Neuronal stem cell (in vitro differentiated cells): ENCODE measurements around the gene EPB41.
"Not testable (repeated sequence)": the region's sequence is repeated elsewhere in the genome, so short reads cannot be mapped to it uniquely, and the experiment has no call there.

Experiments used
- DNase-seq: peaks from one replicate; pipeline ENCODE4 v3.0.0-alpha.2; 2013; ENCODE audit warnings: low spot score
- H2AFZ ChIP-seq: one replicate; pipeline ENCODE4 v1.6.1; 2013; ENCODE audit warnings: mild to moderate bottlenecking, low read length, inconsistent platforms
- H2AK5ac ChIP-seq: 2 replicates; pipeline ENCODE4 v1.6.1; 2013; ENCODE audit warnings: low read depth, mild to moderate bottlenecking, inconsistent platforms, low read length, moderate library complexity, mixed read lengths
- H2BK120ac ChIP-seq: 2 replicates; pipeline ENCODE4 v1.6.1; 2013; ENCODE audit warnings: low read depth, mild to moderate bottlenecking, inconsistent platforms, low read length, moderate library complexity, mixed read lengths
- H2BK12ac ChIP-seq: one replicate; pipeline ENCODE4 v1.6.1; 2013; ENCODE audit warnings: low read length, inconsistent platforms
- H2BK15ac ChIP-seq: 2 replicates; pipeline ENCODE4 v1.6.1; 2013; ENCODE audit warnings: mild to moderate bottlenecking, low read length, inconsistent platforms, mixed read lengths
- H2BK5ac ChIP-seq: one replicate; pipeline ENCODE4 v1.6.1; 2013; ENCODE audit warnings: inconsistent platforms, mild to moderate bottlenecking, low read length, moderate library complexity
- H3K14ac ChIP-seq: one replicate; pipeline ENCODE4 v1.6.1; 2013; ENCODE audit warnings: low read length, inconsistent platforms
- H3K18ac ChIP-seq: 2 replicates; pipeline ENCODE4 v1.6.1; 2013; ENCODE audit warnings: low read length, inconsistent platforms
- H3K23ac ChIP-seq: 2 replicates; pipeline ENCODE4 v1.6.1; 2013; ENCODE audit warnings: low read depth, mild to moderate bottlenecking, mixed read lengths, low read length, inconsistent platforms; ENCODE audit not compliant: poor library complexity
- H3K27ac ChIP-seq: replicated peaks from 3 replicates; pipeline ENCODE4 v1.5.1; 2013; ENCODE audit warnings: low read length, inconsistent platforms
- H3K27me3 ChIP-seq, 3 experiments: 2 replicates each; pipeline ENCODE4 v1.6.1; 2013; ENCODE audit warnings: low read length in 3 of 3, mild to moderate bottlenecking in 2 of 3, inconsistent platforms in 1 of 3, low read depth in 1 of 3, mixed read lengths in 1 of 3, moderate library complexity in 1 of 3; ENCODE audit not compliant: control insufficient read depth in 3 of 3, insufficient read depth in 3 of 3
- H3K36me3 ChIP-seq, 2 donors: replicated peaks in 1 of 2; 2 replicates each; pipeline ENCODE4 v1.6.1; 2013; ENCODE audit warnings: low read length in 2 of 2; ENCODE audit not compliant: control insufficient read depth in 2 of 2, insufficient read depth in 2 of 2
- H3K4ac ChIP-seq: 2 replicates; pipeline ENCODE4 v1.6.1; 2013; ENCODE audit warnings: inconsistent platforms, mild to moderate bottlenecking, low read length, moderate library complexity
- H3K4me1 ChIP-seq, 2 donors: 1 replicate in 1 of 2; 2 replicates in 1 of 2; pipeline ENCODE4 v1.6.1; 2013; ENCODE audit warnings: low read length in 2 of 2, low read depth in 1 of 2; ENCODE audit not compliant: control insufficient read depth in 2 of 2, insufficient read depth in 1 of 2
- H3K4me2 ChIP-seq: one replicate; pipeline ENCODE4 v1.6.1; 2013; ENCODE audit warnings: mild to moderate bottlenecking, low read length, inconsistent platforms; ENCODE audit not compliant: insufficient read depth, poor library complexity, severe bottlenecking
- H3K4me3 ChIP-seq, 2 donors: 2 replicates each; pipeline ENCODE4 v1.5.1; 2013; ENCODE audit warnings: low read length in 2 of 2, mild to moderate bottlenecking in 2 of 2, inconsistent platforms in 1 of 2, moderate library complexity in 1 of 2
- H3K79me1 ChIP-seq: one replicate; pipeline ENCODE4 v1.6.1; 2013; ENCODE audit warnings: low read depth, mild to moderate bottlenecking, inconsistent platforms, low read length, moderate library complexity
- H3K9ac ChIP-seq: one replicate; pipeline ENCODE4 v1.6.1; 2013; ENCODE audit warnings: mild to moderate bottlenecking, low read depth, low read length, inconsistent platforms; ENCODE audit not compliant: poor library complexity
- H3K9me3 ChIP-seq, 2 donors: replicated peaks in 1 of 2; 2 replicates each; pipeline versions ENCODE3 to v1.6.1; 2013; ENCODE audit warnings: low read length in 2 of 2, mild to moderate bottlenecking in 2 of 2, inconsistent platforms in 1 of 2, low read depth in 1 of 2, mixed read lengths in 1 of 2, moderate library complexity in 1 of 2; ENCODE audit not compliant: control insufficient read depth in 2 of 2, insufficient read depth in 1 of 2
- H4K8ac ChIP-seq: one replicate; pipeline ENCODE4 v1.6.1; 2013; ENCODE audit warnings: low read depth, mild to moderate bottlenecking, inconsistent platforms, low read length, moderate library complexity
- H4K91ac ChIP-seq: one replicate; pipeline ENCODE4 v1.6.1; 2013; ENCODE audit warnings: low read length, low read depth, mild to moderate bottlenecking, inconsistent platforms; ENCODE audit not compliant: poor library complexity
- WGBS, 2 donors: extraction: QIAGEN DNeasy Blood & Tissue Kit; methylation state at CpG; one replicate each; pipeline ENCODE4 v1.1.7; 2013; ENCODE audit warnings: missing lambda C conversion rate in 2 of 2, mixed read lengths in 1 of 2; ENCODE audit not compliant: insufficient read length in 2 of 2, insufficient replicate concordance in 1 of 2; ENCODE audit errors: extremely low coverage in 2 of 2; 5-methylcytosine and 5-hydroxymethylcytosine counted together

EPB41 gene

DNA sequence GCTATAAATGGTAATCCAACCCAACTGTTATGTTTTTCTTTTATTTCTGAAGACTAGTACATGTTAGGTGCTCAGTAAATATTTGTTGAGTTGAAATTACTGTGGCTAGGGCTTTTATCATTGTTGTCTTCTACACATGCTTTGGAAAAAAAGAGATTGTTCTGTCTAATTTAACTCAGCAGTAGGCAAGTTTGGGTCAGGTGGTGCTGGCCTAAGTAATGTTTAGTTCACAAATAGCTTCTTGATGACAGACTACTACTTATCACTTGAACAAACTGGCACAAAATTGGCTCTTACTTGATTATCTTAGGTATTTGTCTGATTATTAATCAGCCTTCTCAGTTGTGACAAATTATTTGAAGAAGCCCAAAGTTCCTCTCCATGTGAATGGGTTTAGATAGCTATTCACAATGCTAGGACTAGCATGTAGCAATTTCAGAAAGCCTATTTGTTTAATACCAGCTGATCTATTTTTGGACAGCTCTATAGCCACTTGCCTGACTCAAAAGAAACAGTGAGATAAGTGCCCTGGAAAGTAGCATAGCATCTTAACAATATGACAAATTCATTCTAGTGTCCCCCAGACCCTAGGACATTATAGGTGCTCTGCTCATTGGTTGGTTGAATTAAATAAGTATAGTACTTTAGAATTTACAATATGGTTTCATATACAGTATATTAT, 176.7 kb downstream of the EPB41 start:
- no peak overlapping the region for H3K4ac ChIP-seq
- no peak for DNase-seq
- no peak overlapping the region for H3K23ac ChIP-seq
- H4K91ac ChIP-seq = no peak overlapping the region
- no peak overlapping the region for H3K9ac ChIP-seq
- H3K27ac ChIP-seq = no peak overlapping the region
- H4K8ac ChIP-seq = no peak overlapping the region
- H2AFZ ChIP-seq = no peak overlapping the region
- H2BK120ac ChIP-seq = no peak overlapping the region
- no peak overlapping the region for H3K18ac ChIP-seq
- peaks cover 0 to 4% of the 10 kb centered on the region in 2 donors for H3K9me3 ChIP-seq
- H3K79me1 ChIP-seq = no peaks in the 10 kb centered on the region
- H2BK15ac ChIP-seq = no peak overlapping the region
- H3K14ac ChIP-seq = no peak overlapping the region
- no peak overlapping the region for H3K4me3 ChIP-seq
- no peaks in the 10 kb centered on the region for H3K27me3 ChIP-seq
- H2BK5ac ChIP-seq = no peak overlapping the region
- no peak overlapping the region for H2BK12ac ChIP-seq
- H3K4me1 ChIP-seq = peaks cover 0 to 1% of the 10 kb centered on the region in 2 donors
- peaks cover 3 to 56% of the 10 kb centered on the region in 2 donors for H3K36me3 ChIP-seq
- H2AK5ac ChIP-seq = no peak overlapping the region
- no peak overlapping the region for H3K4me2 ChIP-seq

DNA sequence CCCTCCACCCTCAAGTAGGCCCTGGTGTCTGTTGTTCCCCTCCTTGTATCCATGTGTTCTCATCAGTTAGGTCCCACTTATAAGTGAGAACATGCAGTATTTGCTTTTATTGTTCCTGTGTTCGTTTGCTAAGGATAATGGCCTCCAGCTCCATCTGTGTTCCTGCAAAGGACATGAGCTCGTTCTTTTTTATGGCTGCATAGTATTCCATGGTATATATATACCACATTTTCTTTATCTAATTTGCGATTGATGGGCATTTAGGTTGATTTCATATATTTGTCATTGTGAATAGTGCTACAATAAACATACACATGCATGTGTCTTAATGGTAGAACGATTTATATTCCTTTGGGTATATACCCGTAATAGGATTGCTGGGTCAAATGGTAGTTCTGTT, 178.3 kb downstream of the EPB41 start:
- not testable (repeated sequence) for H2AK5ac ChIP-seq, H2AFZ ChIP-seq, H2BK120ac ChIP-seq, H3K23ac ChIP-seq, H2BK15ac ChIP-seq, H3K18ac ChIP-seq, H4K91ac ChIP-seq, H3K4me2 ChIP-seq, DNase-seq, H3K4me3 ChIP-seq, H2BK12ac ChIP-seq, H2BK5ac ChIP-seq, H3K4ac ChIP-seq, H3K79me1 ChIP-seq, H3K9me3 ChIP-seq, H3K9ac ChIP-seq, H3K27ac ChIP-seq, H3K14ac ChIP-seq, H3K27me3 ChIP-seq, H4K8ac ChIP-seq
- WGBS, 2 donors = no CpG with 5 or more reads among the region's 5 CpGs
- Histone ChIP-seq H3K4me1 (peaks cover 0 to 10% of the 10 kb centered on the region in 2 donors), H3K36me3 (peaks cover 5 to 73% of the 10 kb centered on the region in 2 donors)

DNA sequence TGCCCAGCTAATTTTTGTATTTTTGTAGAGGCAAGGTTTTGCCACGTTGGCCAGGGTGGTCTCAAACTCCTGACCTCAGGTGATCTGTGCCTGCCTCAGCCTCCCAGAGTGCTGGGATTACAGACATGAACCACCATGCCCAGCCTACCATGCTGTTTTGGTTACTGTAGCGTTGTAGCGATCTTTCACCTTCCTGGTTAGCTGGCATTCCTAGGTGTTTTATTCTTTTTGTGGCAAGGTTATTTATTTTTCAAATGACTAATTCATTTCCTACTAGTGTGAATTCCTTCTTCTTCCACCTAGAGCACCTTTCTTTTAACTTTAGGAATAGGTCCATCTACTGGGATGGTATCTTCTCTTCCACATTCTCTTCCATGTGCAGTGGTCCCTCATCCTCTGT, 180.1 kb downstream of the EPB41 start:
- no peak overlapping the region for H2BK12ac ChIP-seq
- WGBS, 2 donors = no CpG with 5 or more reads among the region's 3 CpGs
- DNase-seq = no peak
- peaks cover 7 to 76% of the 10 kb centered on the region in 2 donors for H3K36me3 ChIP-seq
- no peak overlapping the region for H3K4ac ChIP-seq
- no peak overlapping the region for H2BK120ac ChIP-seq
- no peak overlapping the region for H3K14ac ChIP-seq
- no peak overlapping the region for H2AK5ac ChIP-seq
- H4K8ac ChIP-seq = no peak overlapping the region
- peaks cover 0 to 10% of the 10 kb centered on the region in 2 donors for H3K4me1 ChIP-seq
- H2BK5ac ChIP-seq = no peak overlapping the region
- no peak overlapping the region for H3K18ac ChIP-seq
- no peak overlapping the region for H4K91ac ChIP-seq
- no peak overlapping the region for H3K27ac ChIP-seq
- H3K4me2 ChIP-seq = no peak overlapping the region
- H3K9ac ChIP-seq = no peak overlapping the region
- no peak overlapping the region for H3K23ac ChIP-seq
- H3K79me1 ChIP-seq = no peaks in the 10 kb centered on the region
- H2BK15ac ChIP-seq = no peak overlapping the region
- H3K4me3 ChIP-seq = no peak overlapping the region
- no peak overlapping the region for H2AFZ ChIP-seq
- H3K9me3 ChIP-seq = peaks cover 0 to 4% of the 10 kb centered on the region in 2 donors
- no peaks in the 10 kb centered on the region for H3K27me3 ChIP-seq

DNA sequence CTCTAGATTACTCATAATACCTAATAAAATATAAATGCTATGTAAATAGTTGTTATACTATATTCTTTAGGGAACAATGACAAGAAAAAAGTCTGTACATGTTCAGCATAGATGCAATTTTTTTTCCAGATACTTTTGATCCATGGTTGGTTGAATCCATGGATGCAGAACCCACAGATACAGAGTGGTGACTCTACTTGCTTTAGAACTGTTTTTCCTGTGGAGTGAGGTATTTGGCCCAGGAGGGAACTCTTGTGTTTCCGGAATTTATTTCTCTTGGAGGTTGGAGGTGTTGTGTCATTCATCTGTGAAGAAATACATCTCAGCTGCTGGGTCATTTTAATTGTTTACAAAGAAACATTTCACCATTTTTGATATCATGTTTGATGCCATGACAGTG, 180.6 kb downstream of the EPB41 start:
- H3K23ac ChIP-seq = no peak overlapping the region
- no peak overlapping the region for H3K27ac ChIP-seq
- H3K4ac ChIP-seq = no peak overlapping the region
- H2BK15ac ChIP-seq = no peak overlapping the region
- H2BK12ac ChIP-seq = no peak overlapping the region
- H2BK120ac ChIP-seq = no peak overlapping the region
- no peak overlapping the region for H3K4me3 ChIP-seq
- no peak overlapping the region for H2AK5ac ChIP-seq
- no peak overlapping the region for H3K14ac ChIP-seq
- H4K91ac ChIP-seq = no peak overlapping the region
- WGBS, 2 donors = no CpG with 5 or more reads among the region's 1 CpG
- H3K4me1 ChIP-seq = peaks cover 0 to 10% of the 10 kb centered on the region in 2 donors
- DNase-seq = no peak
- no peaks in the 10 kb centered on the region for H3K27me3 ChIP-seq
- peaks cover 0 to 4% of the 10 kb centered on the region in 2 donors for H3K9me3 ChIP-seq
- no peak overlapping the region for H3K18ac ChIP-seq
- no peak overlapping the region for H3K9ac ChIP-seq
- no peaks in the 10 kb centered on the region for H3K79me1 ChIP-seq
- no peak overlapping the region for H4K8ac ChIP-seq
- H3K4me2 ChIP-seq = no peak overlapping the region
- no peak overlapping the region for H2BK5ac ChIP-seq
- H2AFZ ChIP-seq = no peak overlapping the region
- peaks cover 7 to 77% of the 10 kb centered on the region in 2 donors for H3K36me3 ChIP-seq
